ENCODE measurements around the gene CHD2. TPM values are rescaled to one million over a fixed set of nuclear protein-coding genes. Genes with fewer than 3 reads are reported as not detected.
A peak's percentile ranks its signal among the peaks of the same experiment; 100 is the strongest.
"Not testable (repeated sequence)": the region's sequence is repeated elsewhere in the genome, so short reads cannot be mapped to it uniquely, and the experiment has no call there.

Gene CHD2
- total RNA-seq, 1 experiment from 2014 or later: 35.0 TPM

DNA sequence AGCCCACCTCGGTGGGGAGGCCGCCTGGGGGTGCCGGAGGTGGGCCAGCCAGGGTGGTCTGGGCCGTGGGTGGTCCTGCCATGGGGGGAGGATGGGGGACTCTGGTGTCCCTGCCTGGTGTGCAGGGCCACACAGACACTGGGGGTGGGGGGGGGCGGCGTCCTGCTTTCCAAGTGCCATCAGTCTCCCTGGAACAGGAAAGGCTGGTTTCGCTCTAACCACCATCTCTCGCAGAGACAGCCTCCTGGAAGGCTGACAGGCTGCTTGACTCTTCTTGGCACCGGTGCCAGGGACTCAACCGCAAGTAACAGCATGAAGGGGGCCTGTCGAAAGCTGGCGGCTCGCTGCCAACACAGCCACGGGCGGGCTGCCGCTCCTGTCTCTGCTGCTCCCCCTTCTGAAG, 148.6 kb downstream of the CHD2 start:
- DNase-seq (ENCODE audit: low read depth): peak; percentile 44

DNA sequence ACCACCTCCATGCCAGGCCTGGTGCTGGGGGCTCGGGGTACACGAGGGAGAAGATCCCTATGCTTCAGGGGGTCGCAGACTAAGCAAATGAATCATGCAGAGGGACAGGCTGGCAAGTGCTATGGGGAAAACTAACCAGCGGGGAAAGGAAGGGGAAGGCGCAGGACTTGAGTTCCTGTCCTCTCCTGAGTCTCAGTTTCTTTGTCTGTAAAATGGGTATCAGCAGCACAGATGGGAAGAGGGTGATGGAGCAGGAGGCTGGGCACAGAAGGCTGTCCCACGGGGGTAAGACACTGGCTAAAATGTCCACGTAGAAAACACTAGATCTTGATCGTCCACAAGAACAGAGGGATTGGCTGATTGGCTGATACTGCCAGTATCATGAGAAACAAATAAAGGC, 149.1 kb downstream of the CHD2 start:
- no peak for DNase-seq (ENCODE audit: low read depth)

DNA sequence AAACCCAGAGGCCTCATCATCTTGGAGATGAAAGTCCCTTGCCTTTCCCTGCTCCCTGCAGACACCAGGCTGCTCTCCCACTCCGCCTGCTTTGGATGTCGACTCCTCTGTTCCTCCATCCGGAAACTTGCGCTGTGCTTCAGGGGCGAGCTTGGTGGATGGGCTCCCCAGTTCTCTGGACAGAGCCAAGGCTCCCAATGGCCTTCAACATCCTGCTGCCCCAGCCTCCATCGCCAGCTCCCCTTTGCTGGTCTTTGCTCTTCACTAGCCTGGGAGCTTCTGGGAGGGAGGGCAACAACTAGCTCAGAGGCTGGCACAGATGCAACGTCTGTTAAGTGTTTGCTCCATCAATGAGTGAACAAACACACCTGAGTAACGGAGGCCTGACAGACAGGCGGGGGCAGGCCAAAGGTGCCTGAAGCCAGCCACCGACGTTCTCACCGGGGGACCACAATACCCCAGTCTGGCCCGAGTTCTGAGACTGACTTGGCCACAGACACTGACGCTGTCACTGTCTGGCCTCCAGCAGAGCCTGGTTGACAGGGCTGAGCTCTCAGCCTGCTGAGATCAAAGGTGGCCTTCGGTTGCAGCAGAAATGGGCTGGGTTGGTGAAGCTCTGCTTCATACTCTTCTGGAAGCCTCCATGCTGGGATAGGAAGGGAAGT, 149.9 kb downstream of the CHD2 start:
- DNase-seq (ENCODE audit: low read depth): no peak

DNA sequence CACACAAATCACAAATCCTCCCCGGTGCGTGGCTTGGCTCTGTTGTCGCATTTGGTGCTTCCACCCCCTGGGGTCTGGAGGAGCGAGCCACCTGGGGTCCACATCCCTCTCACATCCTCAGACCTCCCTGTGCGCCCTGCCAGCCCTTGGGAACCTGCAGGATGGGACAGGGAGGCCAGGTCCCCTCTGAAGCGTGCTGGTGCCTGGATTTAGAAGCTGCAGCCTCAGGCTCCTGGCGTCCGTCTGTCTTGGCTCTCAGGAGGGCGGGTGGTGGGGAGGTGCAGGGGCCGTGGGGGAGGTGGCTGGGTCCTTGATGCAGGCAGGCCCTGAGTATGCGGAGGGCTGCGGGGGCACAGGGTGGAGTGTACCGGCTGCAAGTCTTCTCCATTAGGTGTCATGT, 150.5 kb downstream of the CHD2 start:
- DNase-seq (ENCODE audit: low read depth): no peak

DNA sequence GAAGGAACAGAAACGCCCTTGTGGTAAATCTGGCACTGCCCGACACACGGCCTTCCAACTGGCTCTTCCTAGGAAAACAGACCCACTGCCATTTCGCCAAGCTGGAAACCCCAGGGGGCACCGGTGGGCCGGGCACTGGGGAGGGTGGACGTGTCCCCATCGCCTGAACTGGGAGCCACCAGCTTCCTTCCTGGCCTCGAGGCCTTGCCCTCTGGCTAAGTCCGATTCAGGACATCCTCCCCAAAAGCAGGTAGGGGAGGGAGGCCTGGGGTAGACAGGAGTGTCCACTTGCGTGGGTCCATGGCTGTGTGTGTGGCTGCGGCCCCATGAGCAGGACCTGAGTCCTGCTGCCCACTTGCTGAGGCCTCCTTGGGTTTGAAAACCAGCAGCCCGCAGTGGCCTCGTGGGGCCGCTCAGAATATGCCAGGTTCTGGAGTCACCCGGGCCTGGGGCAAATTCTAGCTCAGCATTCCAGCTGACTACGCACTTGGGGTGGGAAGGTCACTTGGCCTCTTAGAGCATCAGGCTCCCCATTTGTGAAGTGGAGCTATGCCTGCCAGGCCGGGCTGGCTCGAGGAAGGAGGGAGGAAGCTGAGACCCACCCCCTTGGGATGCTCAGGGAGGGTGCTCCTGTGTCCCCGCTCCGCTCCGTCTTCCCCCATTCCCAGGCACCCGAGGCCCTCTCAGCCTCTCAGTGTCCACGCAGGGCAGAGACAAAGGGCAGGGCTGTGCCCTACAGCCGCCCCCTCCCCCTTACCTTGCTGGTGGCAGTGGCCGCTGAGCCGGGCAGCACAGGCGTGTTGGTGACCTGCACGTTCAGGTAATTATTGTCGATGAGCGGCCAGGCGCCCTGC, 151.3 kb downstream of the CHD2 start:
- DNase-seq (ENCODE audit: low read depth): no peak

DNA sequence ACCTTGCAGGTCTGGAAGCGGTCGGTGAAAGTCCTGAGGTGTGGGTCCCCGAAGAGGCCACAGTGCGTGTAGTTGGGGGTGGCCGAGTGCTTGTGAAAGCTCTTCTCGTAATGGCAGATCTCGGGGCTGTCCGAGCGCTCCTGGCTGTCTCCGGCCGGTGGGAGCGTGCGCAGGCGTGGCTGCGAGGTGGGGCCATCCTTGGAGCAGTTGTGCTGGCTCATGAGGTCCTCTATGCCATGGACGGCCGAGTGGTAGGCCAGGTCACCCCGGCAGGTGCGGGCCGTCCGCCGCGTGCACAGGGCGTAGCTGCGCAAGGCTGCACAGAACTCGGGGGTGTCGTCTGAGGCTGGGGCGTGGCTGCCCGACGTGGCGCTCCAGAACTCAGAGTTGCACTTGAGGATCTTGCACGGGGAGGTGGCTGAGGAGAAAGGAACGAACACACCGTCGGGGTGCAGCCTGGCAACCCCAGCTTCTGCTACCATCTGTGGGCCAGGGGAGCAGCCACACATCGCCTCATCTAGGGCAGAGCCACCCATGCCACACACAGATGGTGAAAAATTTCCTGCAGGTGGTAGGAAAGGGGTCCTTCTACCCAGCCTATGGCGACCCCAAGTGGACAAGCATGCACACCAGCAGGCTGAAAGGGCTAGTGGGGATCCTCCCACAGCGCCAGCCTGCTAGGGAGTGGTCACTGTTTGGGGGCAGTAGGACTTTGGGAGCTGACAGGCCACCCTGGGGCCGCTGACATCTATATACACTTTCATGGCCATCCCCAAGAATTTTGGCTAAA, 152.2 kb downstream of the CHD2 start:
- no peak for DNase-seq (ENCODE audit: low read depth)

DNA sequence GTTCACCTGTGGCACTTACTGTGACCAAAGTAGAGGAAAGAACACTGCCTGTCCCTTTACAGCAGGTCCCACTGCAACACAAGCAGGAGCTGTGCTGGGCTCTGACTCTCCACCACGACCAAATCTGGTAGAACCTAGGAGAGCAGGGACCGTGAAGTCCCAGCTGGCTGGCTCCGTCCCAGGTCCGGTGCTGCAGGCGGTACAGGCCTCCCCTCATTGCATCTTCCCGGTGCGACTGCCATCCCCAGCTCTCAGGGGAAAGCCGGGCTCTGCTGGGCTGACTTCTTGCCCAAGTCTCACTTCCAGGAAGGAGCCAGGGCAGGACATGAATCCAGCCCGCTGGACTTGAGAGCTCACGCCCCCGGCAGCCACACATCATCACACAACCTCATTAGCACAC, 155.1 kb downstream of the CHD2 start:
- DNase-seq (ENCODE audit: low read depth): no peak

DNA sequence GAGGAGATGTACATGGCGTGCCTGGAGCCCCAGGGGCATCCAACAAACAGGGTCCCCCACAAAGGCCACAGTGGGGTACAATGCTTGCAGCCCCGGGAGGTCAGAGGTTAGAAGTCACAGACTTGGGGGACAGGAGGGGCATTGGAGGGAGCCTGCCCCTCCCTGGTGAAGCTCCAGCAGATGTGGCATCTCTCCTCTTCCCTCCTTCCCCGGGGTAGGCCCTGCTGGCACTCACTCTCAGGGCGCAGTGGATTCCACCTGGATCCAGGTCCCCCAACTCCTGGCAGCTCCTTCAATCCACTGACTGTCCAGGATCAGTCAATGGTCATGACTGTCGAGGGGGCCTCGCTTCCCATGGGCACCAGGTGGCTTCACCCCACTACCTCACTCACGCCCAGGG, 156.7 kb downstream of the CHD2 start:
- no peak for DNase-seq (ENCODE audit: low read depth)

DNA sequence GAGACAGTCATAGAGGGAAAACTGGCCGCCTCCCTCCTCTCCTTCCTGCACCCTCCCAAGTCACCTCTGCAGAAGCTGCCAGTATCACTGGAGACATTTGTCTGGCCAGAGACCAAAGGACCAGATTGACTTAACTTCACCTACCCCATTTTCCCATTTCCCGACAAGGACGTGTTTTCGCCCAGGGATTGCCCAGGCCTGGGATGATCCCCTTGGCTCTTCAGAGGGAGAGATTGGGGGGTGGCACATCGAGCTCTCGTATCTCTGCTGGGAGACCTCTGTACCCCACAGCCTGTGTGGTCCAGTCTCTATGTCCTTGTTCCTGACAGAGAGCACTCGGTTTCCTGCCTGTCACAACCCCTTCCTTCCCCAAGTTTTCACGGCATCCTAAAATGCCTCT, 157.5 kb downstream of the CHD2 start:
- no peak for DNase-seq (ENCODE audit: low read depth)

DNA sequence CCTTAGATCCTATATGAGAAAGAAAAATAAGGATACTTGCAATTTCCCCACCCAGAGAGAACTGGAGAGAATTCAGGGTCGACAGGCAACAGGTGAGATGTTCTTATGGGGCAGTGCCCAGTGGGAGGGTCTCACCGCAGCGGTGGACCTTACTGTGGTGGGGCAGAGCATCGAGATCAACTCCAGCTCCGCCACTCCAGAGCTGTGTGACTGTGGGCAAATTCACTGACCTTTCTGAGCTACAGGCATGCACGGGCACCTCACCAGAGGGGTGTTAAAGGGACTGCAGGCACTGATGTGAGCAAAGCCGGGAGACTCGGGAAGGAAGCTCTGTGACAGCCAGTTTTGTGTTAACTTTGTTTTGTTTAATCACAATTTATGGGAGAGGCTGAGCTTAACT, 158.0 kb downstream of the CHD2 start:
- no peak for DNase-seq (ENCODE audit: low read depth)

DNA sequence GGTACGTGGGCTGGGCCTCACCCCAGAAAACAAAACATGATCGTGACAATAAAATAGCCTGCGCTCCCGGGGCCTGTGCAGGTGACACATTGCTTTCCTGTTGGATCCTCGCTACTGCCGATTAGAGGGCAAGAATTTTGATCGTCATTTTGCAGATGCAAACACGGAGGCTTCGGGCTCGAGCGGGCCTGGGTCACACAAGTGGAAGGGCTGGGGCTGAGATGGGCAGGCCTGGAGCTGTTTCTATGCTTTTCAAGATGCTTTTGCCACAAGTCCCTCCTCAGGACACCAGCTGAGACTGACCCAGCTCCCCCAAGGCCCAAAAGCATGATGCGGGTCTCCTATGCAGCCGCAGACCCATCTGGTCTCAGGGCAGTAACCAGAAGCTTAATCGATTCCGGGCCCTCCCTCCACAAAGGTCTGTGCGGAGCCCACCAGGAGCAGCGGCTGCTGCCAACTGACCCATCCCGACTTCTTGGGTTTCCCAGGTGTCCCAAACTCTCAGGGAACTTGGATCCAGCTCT, 158.8 kb downstream of the CHD2 start:
- no peak for DNase-seq (ENCODE audit: low read depth)

DNA sequence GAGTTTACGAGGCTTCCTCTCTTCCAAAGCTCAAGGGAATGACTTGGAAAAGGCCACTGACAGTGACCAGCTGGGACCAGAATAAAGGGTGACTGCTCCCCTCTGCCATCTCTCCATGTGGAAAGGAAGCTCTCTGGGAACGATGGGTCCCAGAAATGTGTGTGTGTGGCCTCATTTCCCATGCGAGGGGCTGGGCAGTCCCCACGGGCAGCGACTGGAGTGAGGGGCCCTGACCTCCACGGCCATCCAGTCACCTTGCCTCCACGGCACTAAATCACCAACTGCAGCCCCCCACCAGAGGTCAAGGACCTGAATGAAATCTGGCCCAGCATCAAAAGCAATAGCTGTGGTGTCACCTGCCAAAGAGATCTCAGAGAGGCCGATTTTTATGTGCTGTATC, 159.3 kb downstream of the CHD2 start:
- DNase-seq (ENCODE audit: low read depth): no peak

DNA sequence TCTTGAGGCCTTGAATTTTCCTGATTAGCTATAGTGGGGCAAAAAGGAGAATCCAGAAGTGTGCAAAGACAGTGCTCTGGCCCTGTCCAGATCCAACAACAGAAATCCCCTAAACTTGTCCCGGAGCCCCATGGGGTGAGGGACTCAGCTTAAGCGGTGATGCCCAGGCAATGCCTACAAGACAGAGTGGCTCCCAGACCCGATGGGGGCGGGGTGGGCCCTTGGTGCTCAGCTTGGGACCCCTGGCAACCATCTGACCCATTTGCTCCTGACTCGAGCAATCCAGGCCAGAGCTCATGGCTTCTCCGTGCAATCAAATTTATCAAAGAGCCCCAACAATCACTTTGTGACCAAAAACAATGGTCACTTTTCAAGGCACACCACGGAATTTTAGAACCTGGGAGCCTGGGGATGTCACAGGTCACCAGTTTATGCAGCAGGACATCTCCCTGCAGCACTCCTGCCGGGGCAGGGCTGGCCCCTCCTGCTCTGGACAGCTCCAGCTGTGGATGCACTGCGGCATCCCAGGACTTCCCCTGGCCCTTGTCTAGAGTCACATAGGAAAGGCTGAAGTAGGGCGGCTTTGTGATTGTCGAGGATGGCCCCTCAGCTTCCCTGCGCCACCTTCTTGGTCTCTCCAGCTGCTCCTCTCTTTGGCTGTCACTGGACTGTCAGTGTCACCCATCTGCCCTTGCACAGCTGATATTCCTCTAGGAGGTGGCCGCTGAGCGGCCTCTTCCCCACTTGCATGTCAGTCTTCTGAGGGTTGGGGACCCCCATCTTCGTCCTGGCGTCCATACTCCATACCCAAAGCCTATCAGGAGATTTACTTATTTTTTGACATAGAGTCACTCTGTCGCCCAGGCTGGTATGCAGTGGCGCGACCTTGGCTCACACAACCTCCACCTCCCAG, 160.5 kb downstream of the CHD2 start:
- DNase-seq (ENCODE audit: low read depth): no peak

DNA sequence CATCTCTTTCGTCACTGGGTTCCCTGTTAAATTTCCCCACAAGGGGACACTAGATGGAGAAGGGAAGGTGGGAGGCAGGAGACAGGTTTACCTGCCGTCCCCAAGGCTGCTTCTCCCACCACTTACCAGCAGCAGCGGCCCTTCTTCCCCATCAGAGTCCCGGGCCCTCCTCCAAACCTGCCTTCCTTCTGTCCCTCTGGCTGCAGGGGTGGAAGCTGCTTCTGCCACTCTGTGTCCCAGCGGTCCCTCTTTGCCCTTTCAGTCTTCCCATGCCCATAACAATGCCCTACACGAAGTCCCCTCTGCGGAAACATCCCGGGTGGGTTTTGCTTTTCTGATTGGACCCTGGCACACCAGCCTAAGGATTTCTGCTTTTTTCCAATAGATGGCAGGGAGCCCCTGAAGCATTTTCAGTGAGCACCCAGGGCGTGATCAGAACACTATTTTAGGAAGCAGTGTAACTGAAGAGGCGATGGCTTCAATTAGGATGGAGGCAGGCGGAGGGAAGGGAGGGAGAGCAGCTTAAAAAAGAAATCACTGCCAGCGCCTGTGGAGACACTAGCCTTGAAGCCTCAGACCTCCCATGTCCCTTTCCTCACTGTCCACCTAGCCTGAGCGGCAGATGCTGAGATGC, 162.6 kb downstream of the CHD2 start:
- not testable (repeated sequence) for DNase-seq (ENCODE audit: low read depth)

DNA sequence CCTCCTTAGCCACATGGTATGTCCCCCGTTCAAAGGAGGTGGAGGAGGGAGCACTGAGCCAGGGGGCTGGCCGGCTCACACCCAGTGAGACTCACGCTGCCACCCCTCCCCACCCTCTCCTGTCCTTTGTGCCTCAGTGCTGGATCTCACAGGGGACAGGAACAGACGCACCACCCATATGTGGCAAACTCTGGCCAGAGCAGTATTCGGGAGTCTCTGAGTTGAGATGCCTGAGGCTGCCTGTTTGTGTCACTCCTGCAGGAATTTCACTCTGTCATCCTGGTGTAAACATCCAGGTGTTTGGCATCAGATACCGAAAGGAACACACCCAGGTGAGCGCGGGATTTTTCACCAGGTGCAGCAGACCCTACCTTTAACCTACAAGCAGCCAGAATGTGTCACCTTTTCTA, 163.1 kb downstream of the CHD2 start:
- no peak for DNase-seq (ENCODE audit: low read depth)

DNA sequence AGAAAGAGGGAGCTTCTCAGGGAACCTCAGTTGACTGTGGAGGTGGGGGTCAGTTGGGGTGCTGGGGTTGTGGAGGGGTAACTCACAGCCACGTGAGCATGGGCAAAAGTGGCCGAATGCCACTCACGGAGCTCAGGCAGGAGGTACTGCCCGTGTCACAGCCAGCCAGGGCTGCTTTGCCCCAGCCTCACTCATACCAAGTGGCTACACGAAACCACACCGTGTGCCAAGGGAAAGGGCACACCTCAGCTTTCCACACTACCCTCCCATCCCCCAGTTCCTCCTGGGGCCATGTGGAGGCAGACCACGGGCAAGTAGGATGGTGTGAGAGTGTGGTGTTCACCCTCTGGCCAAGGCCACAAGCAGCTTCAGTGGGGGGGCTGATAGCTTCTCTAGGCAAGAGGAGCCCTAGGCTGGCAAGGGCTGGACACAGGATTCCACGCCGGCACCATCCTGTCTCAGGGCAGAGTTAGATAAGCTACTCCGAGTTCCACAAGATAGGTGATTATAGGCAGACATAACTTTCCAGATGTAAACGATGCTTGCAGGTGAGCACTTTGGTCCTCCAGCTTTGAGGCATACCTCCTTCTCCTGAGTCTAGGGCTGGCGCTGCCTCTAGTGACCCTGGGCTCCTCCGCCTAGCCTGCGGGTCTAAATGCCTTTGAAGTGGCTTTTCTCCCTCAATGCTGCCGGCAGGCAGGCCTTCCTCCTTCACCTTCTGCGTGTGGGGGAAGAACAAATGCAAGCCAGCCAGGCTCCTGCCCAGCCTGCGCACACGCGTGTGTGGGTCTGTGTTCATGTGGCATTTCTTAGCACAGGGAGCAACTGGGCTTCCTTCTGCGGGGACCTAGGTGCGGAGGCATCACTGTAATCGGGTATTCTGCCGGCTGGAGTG, 163.9 kb downstream of the CHD2 start:
- DNase-seq (ENCODE audit: low read depth): no peak

DNA sequence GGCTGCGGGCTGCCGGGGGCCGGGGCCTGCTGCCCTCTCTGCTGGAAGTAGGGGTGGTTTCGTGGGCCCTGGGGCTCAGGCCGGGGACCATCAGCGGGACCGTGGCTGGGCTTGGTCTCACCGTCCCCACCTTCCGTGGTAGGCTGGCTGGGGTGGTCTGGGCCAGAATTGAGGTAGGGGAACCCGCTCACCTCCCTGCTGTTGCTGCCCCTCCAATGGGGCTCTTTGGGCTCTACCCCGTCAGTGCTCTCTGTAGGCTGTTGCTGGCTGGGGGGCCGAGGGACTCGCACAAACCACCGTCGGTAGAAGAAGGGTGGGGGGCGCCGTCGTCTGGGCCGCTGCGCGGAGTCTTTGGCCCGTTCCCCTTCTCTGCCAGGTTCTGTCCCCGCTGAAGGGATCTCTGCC, 165.5 kb downstream of the CHD2 start:
- DNase-seq (ENCODE audit: low read depth): no peak

DNA sequence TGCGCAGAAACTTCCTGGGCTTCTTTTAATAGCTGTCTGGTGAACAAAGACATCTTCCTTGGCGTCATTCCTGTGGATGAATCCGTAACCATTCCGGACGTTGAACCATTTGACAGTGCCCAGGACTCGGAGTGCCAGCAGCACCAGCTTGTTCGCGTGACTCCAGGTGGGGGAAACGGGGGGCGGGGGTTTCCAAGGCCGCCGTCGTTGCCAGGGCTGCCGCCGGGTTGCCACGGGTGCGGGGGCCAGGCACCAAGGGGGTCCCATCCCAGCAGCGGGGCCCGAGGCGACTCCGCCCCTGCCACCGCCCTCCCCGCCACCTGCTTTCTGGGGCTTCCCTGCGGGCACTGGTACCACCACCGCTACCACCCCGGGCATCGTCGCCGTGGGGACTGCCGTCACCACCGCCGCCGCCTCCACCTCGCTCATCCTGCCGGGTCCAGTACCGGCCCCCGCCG, 166.1 kb downstream of the CHD2 start:
- no peak for DNase-seq (ENCODE audit: low read depth)

DNA sequence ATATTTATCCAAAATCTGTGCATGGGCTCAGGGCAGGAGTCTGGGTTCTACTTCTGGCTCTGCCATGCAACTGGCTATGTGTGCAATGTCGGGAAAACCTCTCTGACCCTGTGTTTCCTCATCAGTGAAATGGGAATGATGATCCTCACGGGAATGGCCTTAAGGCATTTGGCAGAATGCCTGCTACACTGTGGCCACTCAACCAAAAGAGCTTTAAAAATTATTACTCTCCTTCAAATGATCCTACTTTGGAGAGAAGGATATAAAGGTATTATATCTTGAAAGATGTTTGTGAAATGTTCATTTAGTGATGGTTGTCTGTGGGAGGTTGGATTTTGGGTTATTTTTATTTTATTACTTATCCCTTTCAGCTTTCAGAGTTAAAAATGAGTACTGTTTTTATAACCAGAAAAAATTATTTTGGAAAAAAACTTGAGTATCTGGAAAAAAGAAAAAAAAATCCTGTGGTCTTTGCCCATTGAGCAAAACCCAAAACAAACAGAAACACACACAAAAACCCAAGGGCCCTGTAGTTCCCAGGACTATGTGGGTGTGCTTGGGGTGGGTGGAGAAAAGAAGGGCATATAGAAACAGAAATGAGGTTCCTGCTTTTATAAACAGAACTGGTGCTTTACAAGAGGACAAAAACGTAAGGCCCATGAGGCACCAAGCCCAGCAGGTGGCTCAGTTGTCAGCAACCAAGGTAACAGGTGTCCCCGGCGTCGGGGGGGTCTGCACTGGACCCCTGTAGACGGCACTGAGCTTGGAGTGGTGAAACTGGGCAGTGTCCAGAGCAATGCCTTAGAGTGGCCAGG, 166.9 kb downstream of the CHD2 start:
- peak; percentile 19 for DNase-seq (ENCODE audit: low read depth)

Measured in M059J (cell line).